Stimulated activated CD4-positive, alpha-beta T cell treated with anti-CD3 and anti-CD28 coated beads, Interleukin-12 subunit alpha, Interleukin-12 subunit beta, amount 100 ng/mL, for 4 hours (primary cell): Measurements from ENCODE around the gene EIF2AK3.

ENCODE experiments used
- DNase-seq: peaks from one replicate; pipeline ENCODE4 v3.0.0-alpha.2; 2020

EIF2AK3 gene

DNA sequence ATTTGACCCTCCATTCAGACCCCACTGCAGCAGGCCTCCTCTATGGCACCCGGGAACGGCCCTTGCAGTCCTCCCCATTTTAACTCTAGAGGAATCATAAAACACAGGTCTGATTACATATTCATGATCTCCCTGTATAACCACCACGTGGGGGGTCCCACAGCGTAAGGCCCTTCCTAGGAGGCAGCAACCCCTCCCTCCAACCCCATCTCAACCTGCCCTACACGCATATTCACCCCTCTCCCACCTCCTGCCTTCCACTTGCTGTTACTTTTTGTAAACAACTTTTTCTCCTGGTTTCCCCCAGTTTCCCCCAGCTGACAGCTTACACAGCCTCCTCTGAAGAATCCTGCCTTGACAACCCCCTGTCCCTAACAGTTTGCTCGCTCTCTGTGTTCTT lies 89.6 kb downstream of the EIF2AK3 start:
- no peak for DNase-seq

GRCh38 chr2:88530081-88530480 lies 97.2 kb downstream of the EIF2AK3 start:
- no peak for DNase-seq

DNA sequence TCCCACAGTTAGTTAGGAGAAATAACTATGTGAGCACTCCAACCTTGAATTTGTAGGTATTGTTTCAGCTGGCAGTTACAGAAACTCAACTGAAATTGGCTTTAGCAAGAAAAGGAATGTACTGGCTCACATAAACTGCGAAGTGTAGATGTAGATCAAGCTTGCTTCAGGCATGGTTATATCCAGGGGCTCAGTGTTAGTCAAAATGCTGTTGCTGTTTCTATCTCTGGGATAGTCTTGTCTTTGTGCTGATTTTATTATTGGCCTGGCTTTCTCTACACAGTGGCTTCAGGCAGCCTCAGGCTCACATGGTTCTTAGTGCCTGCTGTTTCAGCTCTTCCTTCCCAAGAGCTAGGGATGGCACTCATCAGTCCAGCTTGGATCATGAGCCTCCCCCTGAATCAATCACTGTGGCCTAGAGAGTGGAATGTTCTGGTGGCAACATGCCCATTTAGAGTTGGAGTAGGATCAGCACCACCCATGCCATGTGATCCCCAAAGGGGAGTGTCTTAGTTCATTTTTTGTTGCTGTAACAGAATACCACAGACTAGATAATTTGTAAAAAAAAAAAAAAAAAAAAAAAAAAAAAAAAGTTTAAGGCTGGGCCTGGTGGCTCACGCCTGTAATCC lies 105.7 kb downstream of the EIF2AK3 start:
- DNase-seq = no peak

- no peak for DNase-seq
Measured at GRCh38 chr2:88517759-88518201, 109.5 kb downstream of the EIF2AK3 start.
